GM23248 (cell line): ENCODE results near the gene AZGP1.

ENCODE experiments used
- EZH2 ChIP-seq: fragments of 200-600 bp; sonication (generic); IDR thresholded peaks from 2 replicates; pipeline ENCODE4 v1.6.1; 2018; ENCODE audit warnings: antibody characterized with exemption, mild to moderate bottlenecking; ENCODE audit not compliant: insufficient read depth, poor library complexity, severe bottlenecking
- EZH2phosphoT487 ChIP-seq: fragments of 200-600 bp; sonication (generic); IDR thresholded peaks from 2 replicates; pipeline ENCODE4 v1.6.1; 2018; ENCODE audit warnings: antibody characterized with exemption, moderate library complexity, mild to moderate bottlenecking, low read depth; ENCODE audit not compliant: insufficient read depth

DNA sequence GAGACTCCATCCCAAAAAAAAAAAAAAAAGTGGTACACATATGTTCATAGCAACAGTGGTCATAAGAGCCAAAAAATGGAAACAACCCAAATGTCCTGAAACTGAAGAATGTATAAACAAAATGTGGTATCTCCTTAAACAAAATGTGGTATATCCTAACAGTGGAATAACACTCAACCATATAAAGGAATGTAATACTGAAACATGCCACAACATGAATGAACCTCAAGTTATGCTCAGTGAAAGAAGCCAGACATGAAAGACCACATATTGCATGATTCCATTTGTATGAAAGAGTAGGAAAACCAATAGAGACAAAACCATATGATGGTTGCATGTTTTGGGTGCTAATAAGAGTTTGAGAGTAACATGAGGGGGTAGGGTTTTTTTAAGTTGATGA lies 49.5 kb downstream of the AZGP1 start:
- TF ChIP-seq EZH2phosphoT487 (no peak), EZH2 (no peak)
